MM.1S (cell line): ENCODE results near the gene TMEM117.

Experiments
- DNase-seq: peaks from one replicate; pipeline ENCODE4 v3.0.0-alpha.2; 2015
- H2AFZ ChIP-seq: fragments of 300-600 bp; sonication (generic); 2 replicates; pipeline ENCODE4 v1.6.0; 2016; ENCODE audit warnings: antibody characterized with exemption, low read length
- H3F3A ChIP-seq: fragments of 300-600 bp; sonication (generic); 2 replicates; pipeline ENCODE4 v1.6.1; 2016; ENCODE audit warnings: mild to moderate bottlenecking, antibody characterized with exemption, low read length, moderate library complexity, mixed read lengths; ENCODE audit not compliant: insufficient read depth
- H3K27ac ChIP-seq: fragments of 300-600 bp; sonication (generic); 2 replicates; pipeline ENCODE4 v1.5.1; 2016; ENCODE audit warnings: mild to moderate bottlenecking, low read length
- H3K27me3 ChIP-seq: fragments of 300-600 bp; sonication (generic); replicated peaks from 2 replicates; pipeline ENCODE4 v1.6.0; 2016; ENCODE audit warnings: low read length; ENCODE audit not compliant: insufficient read depth
- H3K36me3 ChIP-seq: fragments of 300-600 bp; sonication (generic); replicated peaks from 2 replicates; pipeline ENCODE4 v1.6.1; 2016; ENCODE audit warnings: mild to moderate bottlenecking, low read length, mixed read lengths; ENCODE audit not compliant: insufficient read depth
- H3K4me1 ChIP-seq: fragments of 300-600 bp; sonication (generic); 2 replicates; pipeline ENCODE4 v1.6.1; 2016; ENCODE audit warnings: low read length, mixed read lengths
- H3K4me2 ChIP-seq: fragments of 300-600 bp; sonication (generic); 2 replicates; pipeline ENCODE4 v1.6.0; 2016; ENCODE audit warnings: low read depth, low read length
- H3K4me3 ChIP-seq: fragments of 300-600 bp; sonication (generic); 2 replicates; pipeline ENCODE4 v1.5.1; 2016; ENCODE audit warnings: low read length, mixed read lengths
- H3K79me2 ChIP-seq: fragments of 300-600 bp; sonication (generic); 2 replicates; pipeline ENCODE4 v1.6.1; 2016; ENCODE audit warnings: mixed run types, low read length, mixed read lengths
- H3K9ac ChIP-seq: fragments of 300-600 bp; sonication (generic); 2 replicates; pipeline ENCODE4 v1.6.1; 2016; ENCODE audit warnings: low read length, mixed read lengths
- H3K9me2 ChIP-seq: fragments of 300-600 bp; sonication (generic); replicated peaks from 2 replicates; pipeline ENCODE4 v1.6.1; 2016; ENCODE audit warnings: mild to moderate bottlenecking, low read length, mixed read lengths; ENCODE audit not compliant: insufficient read depth
- H3K9me3 ChIP-seq: fragments of 300-600 bp; sonication (generic); replicated peaks from 2 replicates; pipeline ENCODE4 v1.6.1; 2016; ENCODE audit warnings: mild to moderate bottlenecking, low read length, mixed read lengths; ENCODE audit not compliant: insufficient read depth
- H4K20me1 ChIP-seq: fragments of 300-600 bp; sonication (generic); 2 replicates; pipeline ENCODE4 v1.6.1; 2016; ENCODE audit warnings: mild to moderate bottlenecking, low read length, moderate library complexity, mixed read lengths; ENCODE audit not compliant: insufficient read depth
- EZH2 ChIP-seq: fragments of 300-600 bp; sonication (generic); optimal IDR thresholded peaks from 2 replicates; pipeline ENCODE3; 2017; ENCODE audit warnings: low read depth, mild to moderate bottlenecking, antibody characterized with exemption, low read length, mixed read lengths
- EZH2phosphoT487 ChIP-seq: fragments of 300-600 bp; sonication (generic); IDR thresholded peaks from 2 replicates; pipeline ENCODE4 v1.6.1; 2018; ENCODE audit warnings: antibody characterized with exemption, low read length
- TF ChIP-seq, protein P1 (sequence below): fragments of 300-600 bp; sonication (generic); IDR thresholded peaks from 2 replicates; pipeline ENCODE4 v1.5.1; 2016; ENCODE audit warnings: antibody characterized with exemption, low read length, mixed read lengths

The TMEM117 gene

DNA sequence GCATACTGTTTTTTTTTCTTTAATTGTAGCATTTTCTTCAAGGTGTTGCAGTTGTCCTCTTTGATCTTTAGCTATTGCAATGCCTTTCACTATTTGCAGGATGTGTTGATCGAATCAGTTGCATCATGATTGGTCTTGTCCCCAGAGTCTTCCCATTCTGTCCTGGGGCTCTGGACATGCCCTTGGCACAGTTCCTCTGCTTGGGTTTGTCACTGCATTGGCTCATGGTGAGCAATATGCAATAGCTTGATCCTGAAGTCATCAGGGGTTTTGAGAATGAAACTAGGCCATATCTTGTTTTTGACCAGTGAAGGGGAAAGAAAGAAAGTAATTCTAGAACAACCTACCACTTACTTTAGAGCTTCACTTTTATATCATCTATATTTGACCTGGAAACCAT is 281.5 kb downstream of the TMEM117 start:
- Histone ChIP-seq H3K27ac (no peak overlapping the region), H3K4me1 (no peaks in the 10 kb centered on the region), H3K9ac (no peak overlapping the region), H4K20me1 (no peaks in the 10 kb centered on the region), H3F3A (no peaks in the 10 kb centered on the region), H3K4me3 (no peak overlapping the region), H3K9me3 (no peaks in the 10 kb centered on the region), H3K36me3 (no peaks in the 10 kb centered on the region), H3K9me2 (no peaks in the 10 kb centered on the region), H3K27me3 (no peaks in the 10 kb centered on the region), H2AFZ (no peak overlapping the region), H3K79me2 (no peaks in the 10 kb centered on the region), H3K4me2 (no peak overlapping the region)
- TF ChIP-seq, protein P1, sequence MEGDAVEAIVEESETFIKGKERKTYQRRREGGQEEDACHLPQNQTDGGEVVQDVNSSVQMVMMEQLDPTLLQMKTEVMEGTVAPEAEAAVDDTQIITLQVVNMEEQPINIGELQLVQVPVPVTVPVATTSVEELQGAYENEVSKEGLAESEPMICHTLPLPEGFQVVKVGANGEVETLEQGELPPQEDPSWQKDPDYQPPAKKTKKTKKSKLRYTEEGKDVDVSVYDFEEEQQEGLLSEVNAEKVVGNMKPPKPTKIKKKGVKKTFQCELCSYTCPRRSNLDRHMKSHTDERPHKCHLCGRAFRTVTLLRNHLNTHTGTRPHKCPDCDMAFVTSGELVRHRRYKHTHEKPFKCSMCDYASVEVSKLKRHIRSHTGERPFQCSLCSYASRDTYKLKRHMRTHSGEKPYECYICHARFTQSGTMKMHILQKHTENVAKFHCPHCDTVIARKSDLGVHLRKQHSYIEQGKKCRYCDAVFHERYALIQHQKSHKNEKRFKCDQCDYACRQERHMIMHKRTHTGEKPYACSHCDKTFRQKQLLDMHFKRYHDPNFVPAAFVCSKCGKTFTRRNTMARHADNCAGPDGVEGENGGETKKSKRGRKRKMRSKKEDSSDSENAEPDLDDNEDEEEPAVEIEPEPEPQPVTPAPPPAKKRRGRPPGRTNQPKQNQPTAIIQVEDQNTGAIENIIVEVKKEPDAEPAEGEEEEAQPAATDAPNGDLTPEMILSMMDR, result no peak
- TF ChIP-seq EZH2 (no peak), EZH2phosphoT487 (no peak)
- DNase-seq, result no peak

DNA sequence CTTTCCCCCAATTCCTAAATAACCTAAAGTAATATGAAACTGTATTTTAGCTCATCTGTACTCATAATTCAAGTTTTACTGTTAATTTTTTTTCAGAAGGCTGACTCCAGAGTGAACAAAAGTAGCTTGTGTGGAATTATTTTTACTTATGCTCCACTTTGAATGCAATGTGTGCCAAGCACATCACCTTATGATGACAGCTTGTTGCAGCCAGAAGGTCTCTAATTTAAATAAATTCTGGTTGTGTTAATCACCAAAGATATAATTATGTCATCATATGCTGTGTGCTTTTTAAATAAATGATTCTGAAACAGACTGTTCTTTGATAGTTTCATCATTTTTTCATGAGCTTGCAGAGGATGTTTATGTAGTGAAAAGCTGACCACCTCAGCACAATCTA is 283.1 kb downstream of the TMEM117 start:
- Histone ChIP-seq H3K9me2 (no peaks in the 10 kb centered on the region), H2AFZ (no peak overlapping the region), H3F3A (no peaks in the 10 kb centered on the region), H3K27me3 (no peaks in the 10 kb centered on the region), H3K9me3 (no peaks in the 10 kb centered on the region), H3K79me2 (no peaks in the 10 kb centered on the region), H3K4me1 (no peaks in the 10 kb centered on the region), H3K4me2 (no peak overlapping the region), H3K27ac (no peak overlapping the region), H3K9ac (no peak overlapping the region), H4K20me1 (no peaks in the 10 kb centered on the region), H3K4me3 (no peak overlapping the region), H3K36me3 (no peaks in the 10 kb centered on the region)
- TF ChIP-seq EZH2, result no peak
- DNase-seq, result no peak

DNA sequence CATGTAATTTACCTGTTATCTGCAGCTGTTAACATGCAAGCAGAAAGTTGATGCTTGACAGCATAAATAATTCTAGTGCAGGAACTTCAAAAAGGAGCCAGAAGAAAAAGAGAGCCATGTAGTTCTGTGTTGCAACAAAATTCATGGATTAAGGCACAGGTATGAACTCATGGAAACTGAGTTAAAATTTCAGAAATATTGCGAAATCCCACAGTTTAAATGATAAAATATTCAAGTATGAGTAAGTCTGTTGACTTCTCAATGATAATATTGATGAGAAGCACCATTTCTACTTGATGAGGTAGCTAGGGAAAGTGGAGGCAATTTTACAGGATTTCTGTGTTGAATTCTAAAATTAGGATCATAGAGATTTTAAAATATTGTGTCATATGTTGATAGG is 290.9 kb downstream of the TMEM117 start:
- Histone ChIP-seq H3K79me2 (no peaks in the 10 kb centered on the region), H3K4me1 (no peaks in the 10 kb centered on the region), H2AFZ (no peak overlapping the region), H3K4me3 (no peak overlapping the region), H3K9ac (no peak overlapping the region), H4K20me1 (no peaks in the 10 kb centered on the region), H3K27ac (no peak overlapping the region), H3F3A (no peaks in the 10 kb centered on the region), H3K9me3 (no peaks in the 10 kb centered on the region), H3K4me2 (no peak overlapping the region), H3K36me3 (no peaks in the 10 kb centered on the region), H3K9me2 (no peaks in the 10 kb centered on the region), H3K27me3 (no peaks in the 10 kb centered on the region)
- no peak for DNase-seq
- TF ChIP-seq EZH2 (no peak), EZH2phosphoT487 (no peak)
- TF ChIP-seq, protein P1, result no peak

DNA sequence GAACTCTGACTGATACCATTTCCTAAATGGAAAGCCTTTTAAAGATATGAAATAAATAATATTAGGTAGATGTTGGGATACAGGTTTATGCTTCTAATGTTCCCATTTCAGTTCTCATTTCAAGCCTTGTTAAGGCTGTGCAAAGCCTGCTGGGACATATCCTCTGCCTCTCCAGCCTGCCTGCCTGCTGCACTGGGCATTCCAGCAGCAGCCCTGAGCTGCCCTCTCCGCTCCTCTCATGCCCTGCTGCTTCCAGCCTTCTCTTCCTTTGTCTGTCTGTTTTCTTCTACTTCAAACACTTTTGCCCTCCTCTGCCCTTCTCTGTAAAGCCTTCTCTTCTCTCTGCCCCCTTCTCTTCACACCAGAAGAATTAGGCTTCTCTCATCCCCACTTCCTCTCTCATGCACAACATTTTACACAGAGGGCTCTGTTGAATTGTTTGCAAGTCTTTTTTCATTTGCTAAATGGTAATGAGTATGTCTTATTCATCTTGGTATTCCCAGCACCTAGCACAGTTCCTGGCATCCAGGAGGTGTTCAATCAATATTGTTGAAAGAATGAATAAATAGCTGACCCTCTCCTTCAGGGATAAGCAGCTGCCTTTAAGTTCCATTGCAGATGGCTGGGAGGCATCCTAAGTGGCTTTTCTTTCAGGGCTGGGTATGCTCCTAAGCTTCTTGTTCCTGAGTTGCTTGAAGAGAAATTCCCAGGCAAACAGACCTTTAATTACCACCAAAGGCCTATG is 292.3 kb downstream of the TMEM117 start:
- H3K27me3 ChIP-seq, result no peaks in the 10 kb centered on the region
- no peaks in the 10 kb centered on the region for H4K20me1 ChIP-seq
- no peaks in the 10 kb centered on the region for H3K79me2 ChIP-seq
- no peaks in the 10 kb centered on the region for H3K36me3 ChIP-seq
- H3K9me2 ChIP-seq, result no peaks in the 10 kb centered on the region
- no peak overlapping the region for H2AFZ ChIP-seq
- H3K4me2 ChIP-seq, result no peak overlapping the region
- no peaks in the 10 kb centered on the region for H3K4me1 ChIP-seq
- H3K27ac ChIP-seq, result no peak overlapping the region
- no peak for DNase-seq
- no peaks in the 10 kb centered on the region for H3F3A ChIP-seq
- H3K4me3 ChIP-seq, result no peak overlapping the region
- no peak overlapping the region for H3K9ac ChIP-seq
- no peak for TF ChIP-seq EZH2
- TF ChIP-seq EZH2phosphoT487, result no peak
- TF ChIP-seq, protein P1, result no peak
- no peaks in the 10 kb centered on the region for H3K9me3 ChIP-seq
